Measurements from ENCODE around the gene LY86.

LY86 gene

DNA sequence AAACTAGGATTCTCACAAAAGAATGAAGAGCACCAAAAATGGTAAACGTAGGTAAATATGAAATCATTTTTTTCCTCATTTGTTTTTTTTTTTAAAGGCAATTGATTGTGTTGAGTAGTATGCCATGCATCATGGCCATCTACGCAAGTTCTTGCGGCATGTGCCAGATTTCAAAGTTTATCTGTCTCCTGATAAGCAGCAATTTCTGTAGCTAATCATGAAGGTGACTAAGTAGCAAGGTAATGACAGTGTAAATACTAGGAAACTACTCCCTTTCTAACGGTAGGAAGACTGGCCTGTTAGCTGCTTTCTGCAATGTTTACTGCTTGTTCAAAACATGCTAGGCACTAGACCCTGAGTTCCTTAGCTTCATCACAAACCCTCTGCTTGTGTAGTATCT is 13.4 kb upstream of the LY86 start:
- Histone ChIP-seq H3K9ac (ENCODE audit: low read length) (no peak overlapping the region), H3K27me3 (replicated peaks; ENCODE audit: control insufficient read depth, insufficient read depth, low read length) (peaks cover 4% of the 10 kb centered on the region), H3K9me3 (ENCODE audit: control insufficient read depth, low read length) (peaks cover 23% of the 10 kb centered on the region), H3K36me3 (ENCODE audit: control insufficient read depth, insufficient read depth, low read length, severe bottlenecking) (no peaks in the 10 kb centered on the region), H3K4me3 (ENCODE audit: low read length) (no peak overlapping the region), H3K4me1 (ENCODE audit: control insufficient read depth, insufficient read depth, low read length) (no peaks in the 10 kb centered on the region)
- no peak for DNase-seq (ENCODE audit: low read depth)

GRCh38 chr6:6577735-6578134 is 10.8 kb upstream of the LY86 start:
- Histone ChIP-seq H3K27me3 (replicated peaks; ENCODE audit: control insufficient read depth, insufficient read depth, low read length) (peaks cover 4% of the 10 kb centered on the region), H3K4me1 (ENCODE audit: control insufficient read depth, insufficient read depth, low read length) (no peaks in the 10 kb centered on the region), H3K9ac (ENCODE audit: low read length) (no peak overlapping the region), H3K36me3 (ENCODE audit: control insufficient read depth, insufficient read depth, low read length, severe bottlenecking) (no peaks in the 10 kb centered on the region), H3K4me3 (ENCODE audit: low read length) (no peak overlapping the region), H3K9me3 (ENCODE audit: control insufficient read depth, low read length) (peaks cover 25% of the 10 kb centered on the region)
- DNase-seq (ENCODE audit: low read depth), result no peak

DNA sequence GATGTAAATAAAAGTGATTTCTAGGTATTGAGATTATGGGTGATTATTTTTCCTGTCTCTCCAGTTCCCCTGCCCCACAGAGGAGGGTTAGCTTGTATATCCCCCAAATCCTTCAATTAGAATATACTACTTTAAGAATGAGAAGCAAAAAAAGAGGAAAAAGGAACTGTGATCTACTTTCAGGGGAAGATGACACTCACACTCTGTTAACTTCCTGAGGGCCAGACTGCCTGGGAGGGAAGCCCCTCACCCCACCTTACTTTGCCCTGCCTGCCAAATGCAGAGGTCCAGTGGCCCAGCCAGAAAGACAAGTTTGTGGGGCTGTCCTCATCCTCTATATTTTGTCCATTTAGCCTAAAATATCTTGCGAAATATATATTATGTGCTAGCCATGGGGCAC is 9.2 kb upstream of the LY86 start:
- H3K9me3 ChIP-seq (ENCODE audit: control insufficient read depth, low read length), result peaks cover 13% of the 10 kb centered on the region
- no peaks in the 10 kb centered on the region for H3K4me1 ChIP-seq (ENCODE audit: control insufficient read depth, insufficient read depth, low read length)
- no peak overlapping the region for H3K9ac ChIP-seq (ENCODE audit: low read length)
- no peaks in the 10 kb centered on the region for H3K36me3 ChIP-seq (ENCODE audit: control insufficient read depth, insufficient read depth, low read length, severe bottlenecking)
- H3K4me3 ChIP-seq (ENCODE audit: low read length), result no peak overlapping the region
- H3K27me3 ChIP-seq (replicated peaks; ENCODE audit: control insufficient read depth, insufficient read depth, low read length), result peaks cover 4% of the 10 kb centered on the region
- DNase-seq (ENCODE audit: low read depth), result no peak

- Histone ChIP-seq H3K9me3 (ENCODE audit: control insufficient read depth, low read length) (peaks cover 13% of the 10 kb centered on the region), H3K9ac (ENCODE audit: low read length) (no peak overlapping the region), H3K27me3 (replicated peaks; ENCODE audit: control insufficient read depth, insufficient read depth, low read length) (peaks cover 4% of the 10 kb centered on the region), H3K36me3 (ENCODE audit: control insufficient read depth, insufficient read depth, low read length, severe bottlenecking) (no peaks in the 10 kb centered on the region), H3K4me1 (ENCODE audit: control insufficient read depth, insufficient read depth, low read length) (no peaks in the 10 kb centered on the region), H3K4me3 (ENCODE audit: low read length) (no peak overlapping the region)
- DNase-seq (ENCODE audit: low read depth), result no peak
These were observed 8.2 kb upstream of the LY86 start for GRCh38 chr6:6580225-6580856.

- Histone ChIP-seq H3K36me3 (ENCODE audit: control insufficient read depth, insufficient read depth, low read length, severe bottlenecking) (no peaks in the 10 kb centered on the region), H3K9ac (ENCODE audit: low read length) (no peak overlapping the region), H3K4me1 (ENCODE audit: control insufficient read depth, insufficient read depth, low read length) (no peaks in the 10 kb centered on the region), H3K4me3 (ENCODE audit: low read length) (no peak overlapping the region), H3K27me3 (replicated peaks; ENCODE audit: control insufficient read depth, insufficient read depth, low read length) (peaks cover 4% of the 10 kb centered on the region), H3K9me3 (ENCODE audit: control insufficient read depth, low read length) (peaks cover 12% of the 10 kb centered on the region)
- no peak for DNase-seq (ENCODE audit: low read depth)
These were observed 7.5 kb upstream of the LY86 start for GRCh38 chr6:6581054-6581453.

DNA sequence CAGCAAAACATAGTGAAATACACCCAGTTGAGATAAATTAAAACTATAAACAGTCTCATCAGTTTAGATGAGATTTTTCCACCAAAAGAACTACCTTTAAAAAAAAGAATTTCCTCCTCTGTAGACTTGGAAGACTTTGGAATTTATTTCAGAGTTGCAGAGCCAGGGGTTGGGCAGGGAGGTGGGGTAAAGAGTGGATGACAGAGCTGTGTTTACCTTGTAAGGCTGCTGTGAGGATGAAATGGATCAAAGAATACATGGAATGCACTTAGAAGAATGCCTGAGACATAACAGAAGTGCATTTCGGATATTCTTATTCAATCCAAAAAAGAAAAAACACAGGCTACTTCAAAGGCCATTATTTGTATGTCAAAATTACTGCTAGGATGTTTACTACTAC is 6.4 kb upstream of the LY86 start:
- peaks cover 5% of the 10 kb centered on the region for H3K9me3 ChIP-seq (ENCODE audit: control insufficient read depth, low read length)
- H3K9ac ChIP-seq (ENCODE audit: low read length), result no peak overlapping the region
- no peak overlapping the region for H3K4me3 ChIP-seq (ENCODE audit: low read length)
- no peaks in the 10 kb centered on the region for H3K4me1 ChIP-seq (ENCODE audit: control insufficient read depth, insufficient read depth, low read length)
- no peaks in the 10 kb centered on the region for H3K36me3 ChIP-seq (ENCODE audit: control insufficient read depth, insufficient read depth, low read length, severe bottlenecking)
- no peak for DNase-seq (ENCODE audit: low read depth)
- peaks cover 4% of the 10 kb centered on the region for H3K27me3 ChIP-seq (replicated peaks; ENCODE audit: control insufficient read depth, insufficient read depth, low read length)

DNA sequence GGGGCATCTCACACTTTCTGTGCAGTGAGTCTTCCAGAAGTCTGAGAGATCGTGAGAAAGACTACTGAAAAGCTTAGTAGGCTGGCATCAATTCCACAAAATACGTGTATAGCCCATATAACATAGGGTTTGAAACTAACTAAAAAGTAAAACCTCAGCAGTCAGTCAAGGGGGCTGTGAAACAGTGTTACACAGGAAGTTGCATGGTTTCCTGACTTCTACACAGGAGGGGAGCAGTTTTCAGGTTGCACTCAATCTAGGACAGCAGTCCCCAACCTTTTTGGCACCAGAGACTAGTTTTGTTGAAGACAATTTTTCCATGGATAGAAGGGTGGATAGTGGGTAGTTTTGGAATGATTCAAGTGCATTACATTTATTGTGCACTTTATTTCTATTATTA is 4.7 kb upstream of the LY86 start:
- H3K36me3 ChIP-seq (ENCODE audit: control insufficient read depth, insufficient read depth, low read length, severe bottlenecking), result no peaks in the 10 kb centered on the region
- no peak for DNase-seq (ENCODE audit: low read depth)
- H3K4me1 ChIP-seq (ENCODE audit: control insufficient read depth, insufficient read depth, low read length), result no peaks in the 10 kb centered on the region
- H3K27me3 ChIP-seq (replicated peaks; ENCODE audit: control insufficient read depth, insufficient read depth, low read length), result peaks cover 11% of the 10 kb centered on the region
- H3K9ac ChIP-seq (ENCODE audit: low read length), result no peak overlapping the region
- H3K9me3 ChIP-seq (ENCODE audit: control insufficient read depth, low read length), result peaks cover 5% of the 10 kb centered on the region
- no peak overlapping the region for H3K4me3 ChIP-seq (ENCODE audit: low read length)

DNA sequence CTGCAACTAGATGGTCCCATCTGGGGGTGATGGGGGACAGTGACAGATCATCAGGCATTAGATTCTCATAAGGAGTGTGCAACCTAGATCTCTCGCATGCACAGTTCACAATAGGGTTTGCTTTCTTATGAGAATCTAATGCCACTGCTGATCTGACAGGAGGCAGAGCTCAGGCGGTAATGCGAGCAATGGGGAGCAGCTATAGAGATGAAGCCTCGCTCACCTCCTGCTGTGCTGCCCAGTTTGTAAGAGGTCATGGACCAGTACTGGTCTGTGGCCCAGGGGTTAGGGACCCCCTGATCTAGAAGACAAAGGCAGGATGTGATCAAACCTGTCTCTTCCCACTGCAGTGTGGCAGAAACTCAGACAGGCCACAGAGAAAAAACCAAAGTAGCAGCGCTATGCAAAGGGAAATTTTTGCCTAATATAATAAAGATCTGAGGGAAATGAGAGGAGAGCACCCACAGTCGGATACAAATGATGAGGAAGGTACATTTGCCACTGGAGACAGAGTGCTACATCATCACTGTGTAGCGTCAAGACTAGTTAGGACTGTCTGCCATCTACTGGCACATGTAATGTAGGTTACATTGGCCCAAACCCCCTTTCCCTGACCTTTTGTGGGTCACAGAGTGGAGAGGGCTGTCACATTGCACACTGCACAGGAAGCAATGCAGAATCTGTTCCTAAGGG is 4.1 kb upstream of the LY86 start:
- Histone ChIP-seq H3K4me3 (ENCODE audit: low read length) (no peak overlapping the region), H3K27me3 (replicated peaks; ENCODE audit: control insufficient read depth, insufficient read depth, low read length) (peaks cover 17% of the 10 kb centered on the region), H3K36me3 (ENCODE audit: control insufficient read depth, insufficient read depth, low read length, severe bottlenecking) (no peaks in the 10 kb centered on the region), H3K9ac (ENCODE audit: low read length) (no peak overlapping the region), H3K4me1 (ENCODE audit: control insufficient read depth, insufficient read depth, low read length) (no peaks in the 10 kb centered on the region), H3K9me3 (ENCODE audit: control insufficient read depth, low read length) (peaks cover 5% of the 10 kb centered on the region)
- DNase-seq (ENCODE audit: low read depth), result no peak

GRCh38 chr6:6585003-6585311 is 3.6 kb upstream of the LY86 start:
- H3K9ac ChIP-seq (ENCODE audit: low read length), result no peak overlapping the region
- H3K9me3 ChIP-seq (ENCODE audit: control insufficient read depth, low read length), result peaks cover 5% of the 10 kb centered on the region
- H3K4me1 ChIP-seq (ENCODE audit: control insufficient read depth, insufficient read depth, low read length), result no peaks in the 10 kb centered on the region
- DNase-seq (ENCODE audit: low read depth), result no peak
- peaks cover 15% of the 10 kb centered on the region for H3K27me3 ChIP-seq (replicated peaks; ENCODE audit: control insufficient read depth, insufficient read depth, low read length)
- no peak overlapping the region for H3K4me3 ChIP-seq (ENCODE audit: low read length)
- H3K36me3 ChIP-seq (ENCODE audit: control insufficient read depth, insufficient read depth, low read length, severe bottlenecking), result no peaks in the 10 kb centered on the region

- Histone ChIP-seq H3K4me3 (ENCODE audit: low read length) (no peak overlapping the region), H3K4me1 (ENCODE audit: control insufficient read depth, insufficient read depth, low read length) (no peaks in the 10 kb centered on the region), H3K27me3 (replicated peaks; ENCODE audit: control insufficient read depth, insufficient read depth, low read length) (peaks cover 15% of the 10 kb centered on the region), H3K36me3 (ENCODE audit: control insufficient read depth, insufficient read depth, low read length, severe bottlenecking) (no peaks in the 10 kb centered on the region), H3K9ac (ENCODE audit: low read length) (no peak overlapping the region), H3K9me3 (ENCODE audit: control insufficient read depth, low read length) (no peaks in the 10 kb centered on the region)
- no peak for DNase-seq (ENCODE audit: low read depth)
These were observed 2.4 kb upstream of the LY86 start for GRCh38 chr6:6586167-6586566.

GRCh38 chr6:6586671-6587526 is 1.6 kb upstream of the LY86 start:
- Histone ChIP-seq H3K9me3 (ENCODE audit: control insufficient read depth, low read length) (no peaks in the 10 kb centered on the region), H3K4me3 (ENCODE audit: low read length) (no peak overlapping the region), H3K9ac (ENCODE audit: low read length) (no peak overlapping the region), H3K27me3 (replicated peaks; ENCODE audit: control insufficient read depth, insufficient read depth, low read length) (peaks cover 15% of the 10 kb centered on the region), H3K36me3 (ENCODE audit: control insufficient read depth, insufficient read depth, low read length, severe bottlenecking) (no peaks in the 10 kb centered on the region), H3K4me1 (ENCODE audit: control insufficient read depth, insufficient read depth, low read length) (no peaks in the 10 kb centered on the region)
- DNase-seq (ENCODE audit: low read depth), result no peak

Measured in adipocyte (in vitro differentiated cells).